HEK293 (cell line): ENCODE results near the gene RSPO4.
A peak's percentile ranks its signal among the peaks of the same experiment; 100 is the strongest.

Experiments used
- CTCF ChIA-PET: fragments of 350-600 bp; formaldehyde crosslinking; extraction: SDS; loops from one replicate; lab custom pipeline; 2021; ENCODE audit warnings: antibody characterized with exemption; lab: Yijun Ruan, JAX
- POLR2A ChIA-PET: fragments of 300-600 bp; formaldehyde crosslinking; extraction: SDS; loops from one replicate; lab custom pipeline; 2020; ENCODE audit warnings: antibody characterized with exemption, inconsistent platforms; lab: Yijun Ruan, JAX
- H3K27ac ChIP-seq: fragments of 200-500 bp; sonication (Bioruptor generic); 2 replicates; pipeline ENCODE4 v1.5.1; 2014; ENCODE audit warnings: low read depth, low read length, control low read depth, inconsistent platforms; ENCODE audit errors: extremely low read depth
- H3K36me3 ChIP-seq, 2 experiments: fragments of 200-500 bp in 1 of 2; sonication (Bioruptor generic) in 1 of 2; 1 replicate in 1 of 2; 2 replicates in 1 of 2; pipeline ENCODE4 v1.5.1; 2014 to 2017; ENCODE audit warnings: inconsistent platforms in 2 of 2, low read length in 2 of 2; ENCODE audit not compliant: control insufficient read depth in 2 of 2, insufficient read depth in 1 of 2
- H3K4me1 ChIP-seq: fragments of 200-500 bp; sonication (Bioruptor generic); 2 replicates; pipeline ENCODE4 v1.5.1; 2014; ENCODE audit warnings: mild to moderate bottlenecking, low read length, inconsistent platforms; ENCODE audit not compliant: control insufficient read depth, insufficient read depth
- H3K4me3 ChIP-seq: 2 replicates; pipeline ENCODE4 v1.5.1; 2011; ENCODE audit warnings: low read depth, mild to moderate bottlenecking, control low read depth, low read length, moderate library complexity
- H3K9me3 ChIP-seq: fragments of 200-500 bp; sonication (Bioruptor generic); 2 replicates; pipeline ENCODE4 v1.5.1; 2014; ENCODE audit warnings: low read depth, low read length, inconsistent platforms; ENCODE audit not compliant: control insufficient read depth, insufficient read depth
- EGR2 ChIP-seq: fragments of 450-650 bp; formaldehyde crosslinking; IDR thresholded peaks from 2 replicates; pipeline ENCODE4 v1.5.1; 2016; ENCODE audit warnings: low read depth, missing biosample characterization, missing genetic modification characterization
- GFI1B ChIP-seq: fragments of 450-650 bp; formaldehyde crosslinking; IDR thresholded peaks from 2 replicates; pipeline ENCODE4 v1.5.1; 2016; ENCODE audit warnings: missing biosample characterization, missing genetic modification characterization
- OVOL3 ChIP-seq: fragments of 450-650 bp; formaldehyde crosslinking; IDR thresholded peaks from 2 replicates; pipeline ENCODE4 v1.5.1; 2016; ENCODE audit warnings: missing biosample characterization, missing genetic modification characterization
- PBX3 ChIP-seq: sonication (generic); formaldehyde crosslinking; IDR thresholded peaks from 2 replicates; pipeline ENCODE4 v1.8.1; 2022; ENCODE audit warnings: mild to moderate bottlenecking, moderate library complexity, missing genetic modification reagents
- SCRT1 ChIP-seq: fragments of 450-650 bp; formaldehyde crosslinking; IDR thresholded peaks from 2 replicates; pipeline ENCODE4 v1.5.1; 2016; ENCODE audit warnings: missing biosample characterization, missing genetic modification characterization, borderline replicate concordance
- SP2 ChIP-seq: fragments of 450-650 bp; formaldehyde crosslinking; IDR thresholded peaks from 2 replicates; pipeline ENCODE4 v1.5.1; 2016; ENCODE audit warnings: missing biosample characterization, missing genetic modification characterization
- SP3 ChIP-seq: fragments of 450-650 bp; formaldehyde crosslinking; IDR thresholded peaks from 2 replicates; pipeline ENCODE4 v1.5.1; 2016; ENCODE audit warnings: missing biosample characterization, missing genetic modification characterization
- WT1 ChIP-seq: fragments of 450-650 bp; formaldehyde crosslinking; IDR thresholded peaks from 2 replicates; pipeline ENCODE4 v1.5.1; 2016; ENCODE audit warnings: missing biosample characterization, missing genetic modification characterization
- ZBTB6 ChIP-seq: fragments of 450-650 bp; formaldehyde crosslinking; IDR thresholded peaks from 2 replicates; pipeline ENCODE4 v1.5.1; 2017; ENCODE audit warnings: missing biosample characterization, missing genetic modification characterization
- ZFHX2 ChIP-seq: fragments of 450-650 bp; formaldehyde crosslinking; conservative IDR thresholded peaks from 2 replicates; pipeline ENCODE4 v1.5.1; 2016; ENCODE audit warnings: missing biosample characterization, missing genetic modification characterization
- ZNF10 ChIP-seq: fragments of 450-650 bp; formaldehyde crosslinking; IDR thresholded peaks from 2 replicates; pipeline ENCODE4 v1.5.1; 2017; ENCODE audit warnings: missing biosample characterization, missing genetic modification characterization
- ZNF140 ChIP-seq: fragments of 450-650 bp; formaldehyde crosslinking; IDR thresholded peaks from 2 replicates; pipeline ENCODE4 v1.5.1; 2016; ENCODE audit warnings: missing biosample characterization, missing genetic modification characterization
- ZNF335 ChIP-seq: fragments of 450-650 bp; formaldehyde crosslinking; conservative IDR thresholded peaks from 2 replicates; pipeline ENCODE4 v1.5.1; 2016; ENCODE audit warnings: missing biosample characterization, missing genetic modification characterization
- ZNF48 ChIP-seq: fragments of 450-650 bp; formaldehyde crosslinking; IDR thresholded peaks from 2 replicates; pipeline ENCODE4 v1.5.1; 2016; ENCODE audit warnings: missing biosample characterization, missing genetic modification characterization
- ZNF549 ChIP-seq: fragments of 450-650 bp; IDR thresholded peaks from 2 replicates; pipeline ENCODE4 v1.5.1; 2018; ENCODE audit warnings: missing biosample characterization, missing genetic modification characterization, mild to moderate bottlenecking, inconsistent platforms, moderate library complexity
- ZNF600 ChIP-seq: fragments of 450-650 bp; formaldehyde crosslinking; IDR thresholded peaks from 2 replicates; pipeline ENCODE4 v1.5.1; 2016; ENCODE audit warnings: missing biosample characterization, missing genetic modification characterization
- ZNF624 ChIP-seq: fragments of 450-650 bp; formaldehyde crosslinking; IDR thresholded peaks from 2 replicates; pipeline ENCODE4 v1.5.1; 2017; ENCODE audit warnings: missing biosample characterization, missing genetic modification characterization
- ZNF777 ChIP-seq: fragments of 450-650 bp; formaldehyde crosslinking; IDR thresholded peaks from 2 replicates; pipeline ENCODE4 v1.5.1; 2017; ENCODE audit warnings: missing biosample characterization, missing genetic modification characterization, borderline replicate concordance
- ZNF792 ChIP-seq: fragments of 450-650 bp; formaldehyde crosslinking; IDR thresholded peaks from 2 replicates; pipeline ENCODE4 v1.5.1; 2016; ENCODE audit warnings: missing biosample characterization, missing genetic modification characterization
- ZNF837 ChIP-seq: fragments of 450-650 bp; formaldehyde crosslinking; IDR thresholded peaks from 2 replicates; pipeline ENCODE4 v1.5.1; 2016; ENCODE audit warnings: missing biosample characterization, missing genetic modification characterization
- ZNF843 ChIP-seq: fragments of 450-650 bp; formaldehyde crosslinking; IDR thresholded peaks from 2 replicates; pipeline ENCODE4 v1.5.1; 2016; ENCODE audit warnings: missing biosample characterization, missing genetic modification characterization
- ZSCAN16 ChIP-seq: fragments of 450-650 bp; formaldehyde crosslinking; IDR thresholded peaks from 2 replicates; pipeline ENCODE4 v1.5.1; 2016; ENCODE audit warnings: missing biosample characterization, missing genetic modification characterization
- ZSCAN18 ChIP-seq: fragments of 450-650 bp; formaldehyde crosslinking; IDR thresholded peaks from 2 replicates; pipeline ENCODE4 v1.5.1; 2016; ENCODE audit warnings: missing biosample characterization, missing genetic modification characterization
- ZSCAN23 ChIP-seq: fragments of 450-650 bp; formaldehyde crosslinking; IDR thresholded peaks from 2 replicates; pipeline ENCODE4 v1.5.1; 2016; ENCODE audit warnings: missing biosample characterization, missing genetic modification characterization

RSPO4 gene

GRCh38 chr20:920311-920710 is 81.8 kb downstream of the RSPO4 start (continued):
- TF ChIP-seq ZNF837 (tag by site-specific recombination) (no peak), SP2 (tag by site-specific recombination) (no peak), ZNF335 (tag by site-specific recombination) (no peak), ZNF843 (tag by site-specific recombination) (no peak)

GRCh38 chr20:919491-919916 is 82.6 kb downstream of the RSPO4 start:
- POLR2A ChIA-PET: no interaction called here
- Histone ChIP-seq H3K4me1 (no peaks in the 10 kb centered on the region), H3K27ac (no peak overlapping the region), H3K36me3 (no peaks in the 10 kb centered on the region), H3K9me3 (no peaks in the 10 kb centered on the region)
- peak; percentile 36; the same call in 1 of the 2 replicates for TF ChIP-seq EGR2 (tag by site-specific recombination)
- no peak for TF ChIP-seq PBX3 (CRISPR knock-in tag)
- TF ChIP-seq ZSCAN23 (tag by site-specific recombination): no peak
- no peak for TF ChIP-seq ZFHX2 (tag by site-specific recombination)
- TF ChIP-seq, all 188 proteins: peak for 1
- CTCF ChIA-PET: interaction anchor here (0.6 kb wide), 1 partner anchor 195 kb away, joined by 4 read pairs; no protein-coding TSS in a partner anchor
- H3K4me3 ChIP-seq: no peak overlapping the region

- Histone ChIP-seq H3K4me1 (no peaks in the 10 kb centered on the region), H3K4me3 (no peak overlapping the region), H3K27ac (no peak overlapping the region), H3K36me3 (no peaks in the 10 kb centered on the region), H3K9me3 (no peaks in the 10 kb centered on the region)
- ChIA-PET POLR2A (no interaction called here), CTCF (no interaction called here)
- TF ChIP-seq ZNF792 (tag by site-specific recombination) (no peak), SCRT1 (tag by site-specific recombination) (no peak), ZSCAN18 (no peak), ZNF140 (no peak), ZNF48 (no peak), OVOL3 (tag by site-specific recombination) (no peak), ZNF549 (no peak), ZNF600 (tag by site-specific recombination) (no peak), SP3 (no peak), ZNF777 (tag by site-specific recombination) (no peak), GFI1B (tag by site-specific recombination) (no peak), ZSCAN16 (tag by site-specific recombination) (no peak), ZBTB6 (tag by site-specific recombination) (no peak), WT1 (tag by site-specific recombination) (no peak), ZNF10 (tag by site-specific recombination) (no peak), ZNF624 (no peak)
Observed at GRCh38 chr20:917416-917815, 84.7 kb downstream of the RSPO4 start.
